22Rv1 (cell line): Measurements from ENCODE around the gene PAK5.

Experiments
- H3K27ac ChIP-seq: fragments of 450-650 bp; 2 replicates; pipeline ENCODE4 v1.5.1; 2017
- CTCF ChIP-seq: fragments of 450-650 bp; IDR thresholded peaks from 2 replicates; pipeline ENCODE4 v1.5.1; 2017; ENCODE audit warnings: mild to moderate bottlenecking
- ZFX ChIP-seq: fragments of 450-650 bp; IDR thresholded peaks from 2 replicates; pipeline ENCODE4 v1.6.1; 2017; ENCODE audit warnings: antibody characterized with exemption, borderline replicate concordance

The PAK5 gene

GRCh38 chr20:9817654-9818053 lies 21.2 kb downstream of the PAK5 start:
- no peak for TF ChIP-seq CTCF
- TF ChIP-seq ZFX, result no peak
- H3K27ac ChIP-seq, result no peak overlapping the region

- TF ChIP-seq CTCF (no peak), ZFX (no peak)
- no peak overlapping the region for H3K27ac ChIP-seq
These were observed 23.2 kb downstream of the PAK5 start for GRCh38 chr20:9815632-9816031.

GRCh38 chr20:9810738-9811137 lies 28.1 kb downstream of the PAK5 start:
- TF ChIP-seq ZFX (no peak), CTCF (no peak)
- no peak overlapping the region for H3K27ac ChIP-seq

GRCh38 chr20:9809271-9809670 lies 29.6 kb downstream of the PAK5 start:
- TF ChIP-seq ZFX (no peak), CTCF (no peak)
- H3K27ac ChIP-seq, result no peak overlapping the region

- H3K27ac ChIP-seq, result no peak overlapping the region
- no peak for TF ChIP-seq ZFX
- TF ChIP-seq CTCF, result no peak
These were observed 30.7 kb downstream of the PAK5 start for GRCh38 chr20:9808166-9808565.

GRCh38 chr20:9807136-9807535 lies 31.7 kb downstream of the PAK5 start:
- TF ChIP-seq ZFX (no peak), CTCF (no peak)
- no peak overlapping the region for H3K27ac ChIP-seq

GRCh38 chr20:9800421-9800820 lies 38.5 kb downstream of the PAK5 start:
- no peak for TF ChIP-seq CTCF
- TF ChIP-seq ZFX, result no peak
- H3K27ac ChIP-seq, result no peak overlapping the region
